ENCODE results near the gene PLD2.
"Not testable (repeated sequence)": the region's sequence is repeated elsewhere in the genome, so short reads cannot be mapped to it uniquely, and the experiment has no call there.

Gene PLD2

GRCh38 chr17:4858068-4858881 is 51.3 kb downstream of the PLD2 start:
- no peak for DNase-seq (ENCODE audit: low spot score)

GRCh38 chr17:4858882-4859260 is 51.9 kb downstream of the PLD2 start:
- DNase-seq (ENCODE audit: low spot score): no peak

GRCh38 chr17:4859816-4860625 is 53.1 kb downstream of the PLD2 start:
- DNase-seq (ENCODE audit: low spot score): no peak

GRCh38 chr17:4860651-4861050 is 53.7 kb downstream of the PLD2 start:
- no peak for DNase-seq (ENCODE audit: low spot score)

GRCh38 chr17:4861052-4861451 is 54.1 kb downstream of the PLD2 start:
- DNase-seq (ENCODE audit: low spot score): no peak

- no peak for DNase-seq (ENCODE audit: low spot score)
These were observed 55.8 kb downstream of the PLD2 start for GRCh38 chr17:4862720-4863119.

- no peak for DNase-seq (ENCODE audit: low spot score)
These were observed 56.4 kb downstream of the PLD2 start for GRCh38 chr17:4863321-4863720.

- DNase-seq (ENCODE audit: low spot score): not testable (repeated sequence)
These were observed 60.6 kb downstream of the PLD2 start for GRCh38 chr17:4867535-4867934.

GRCh38 chr17:4869058-4869998 is 62.4 kb downstream of the PLD2 start:
- DNase-seq (ENCODE audit: low spot score): not testable (repeated sequence)

- no peak for DNase-seq (ENCODE audit: low spot score)
These were observed 63.9 kb downstream of the PLD2 start for GRCh38 chr17:4870855-4871254.

GRCh38 chr17:4872786-4873185 is 65.8 kb downstream of the PLD2 start:
- DNase-seq (ENCODE audit: low spot score): no peak
